ENCODE measurements around the gene TMEM69.
"Not testable (repeated sequence)": the region's sequence is repeated elsewhere in the genome, so short reads cannot be mapped to it uniquely, and the experiment has no call there.

Gene TMEM69

DNA sequence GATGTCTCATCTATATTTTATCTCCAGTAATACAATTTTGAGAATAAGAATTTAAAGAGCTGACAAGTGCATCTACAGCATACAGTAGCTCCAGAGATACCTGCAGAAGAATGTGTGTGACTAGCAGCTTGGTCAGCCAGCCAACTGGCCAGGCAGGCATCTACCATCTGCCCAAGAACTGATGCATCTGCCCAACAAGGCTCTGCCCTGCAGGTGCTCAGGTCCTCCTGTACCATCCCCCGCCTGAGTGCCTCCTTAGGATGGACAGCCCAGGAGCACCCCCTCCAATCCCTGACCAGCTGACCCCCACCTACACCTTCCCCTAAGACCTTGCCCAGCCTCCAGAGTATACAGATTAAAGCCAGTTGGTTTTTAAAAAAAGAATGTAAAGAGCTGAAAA lies 30.3 kb downstream of the TMEM69 start:
- H3K4me1 ChIP-seq (ENCODE audit: insufficient read depth, poor library complexity, severe bottlenecking): peaks cover 2% of the 10 kb centered on the region
- H3K4me3 ChIP-seq (ENCODE audit: severe bottlenecking): no peak overlapping the region
- H3K9me3 ChIP-seq (ENCODE audit: severe bottlenecking): no peaks in the 10 kb centered on the region
- peaks cover 24% of the 10 kb centered on the region for H3K36me3 ChIP-seq (ENCODE audit: low read depth)
- H3K27me3 ChIP-seq (ENCODE audit: insufficient read depth, poor library complexity, severe bottlenecking): no peaks in the 10 kb centered on the region
- DNase-seq (ENCODE audit: low spot score) (no peak), ATAC-seq (ENCODE audit: low read depth) (no peak)
- TF ChIP-seq, protein P1, sequence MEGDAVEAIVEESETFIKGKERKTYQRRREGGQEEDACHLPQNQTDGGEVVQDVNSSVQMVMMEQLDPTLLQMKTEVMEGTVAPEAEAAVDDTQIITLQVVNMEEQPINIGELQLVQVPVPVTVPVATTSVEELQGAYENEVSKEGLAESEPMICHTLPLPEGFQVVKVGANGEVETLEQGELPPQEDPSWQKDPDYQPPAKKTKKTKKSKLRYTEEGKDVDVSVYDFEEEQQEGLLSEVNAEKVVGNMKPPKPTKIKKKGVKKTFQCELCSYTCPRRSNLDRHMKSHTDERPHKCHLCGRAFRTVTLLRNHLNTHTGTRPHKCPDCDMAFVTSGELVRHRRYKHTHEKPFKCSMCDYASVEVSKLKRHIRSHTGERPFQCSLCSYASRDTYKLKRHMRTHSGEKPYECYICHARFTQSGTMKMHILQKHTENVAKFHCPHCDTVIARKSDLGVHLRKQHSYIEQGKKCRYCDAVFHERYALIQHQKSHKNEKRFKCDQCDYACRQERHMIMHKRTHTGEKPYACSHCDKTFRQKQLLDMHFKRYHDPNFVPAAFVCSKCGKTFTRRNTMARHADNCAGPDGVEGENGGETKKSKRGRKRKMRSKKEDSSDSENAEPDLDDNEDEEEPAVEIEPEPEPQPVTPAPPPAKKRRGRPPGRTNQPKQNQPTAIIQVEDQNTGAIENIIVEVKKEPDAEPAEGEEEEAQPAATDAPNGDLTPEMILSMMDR (IDR thresholded peaks at IDR 0.05; ENCODE audit: poor library complexity, severe bottlenecking): no peak
- H3K27ac ChIP-seq (ENCODE audit: poor library complexity, severe bottlenecking): no peak overlapping the region

DNA sequence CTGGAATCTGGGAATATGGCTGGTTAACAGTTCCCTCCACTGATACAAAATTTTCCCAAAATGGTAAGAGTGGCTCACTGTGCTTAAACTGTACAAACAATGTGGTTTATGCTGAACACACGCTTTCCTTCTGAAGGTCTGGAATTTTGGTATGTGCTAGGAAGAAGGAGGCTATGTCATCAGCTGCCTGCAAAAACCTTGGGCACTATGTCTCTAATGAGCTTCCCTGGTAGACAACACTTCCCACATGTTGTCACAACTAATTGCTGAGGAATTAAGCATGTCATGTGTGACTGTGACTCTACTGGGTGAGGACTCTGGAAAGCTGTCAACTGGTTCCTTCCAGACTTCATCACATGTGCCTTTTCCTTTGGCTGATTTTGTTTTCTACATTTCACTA lies 33.2 kb downstream of the TMEM69 start:
- TF ChIP-seq, protein P1 (IDR thresholded peaks at IDR 0.05; ENCODE audit: poor library complexity, severe bottlenecking): no peak
- H3K27ac ChIP-seq (ENCODE audit: poor library complexity, severe bottlenecking): no peak overlapping the region

DNA sequence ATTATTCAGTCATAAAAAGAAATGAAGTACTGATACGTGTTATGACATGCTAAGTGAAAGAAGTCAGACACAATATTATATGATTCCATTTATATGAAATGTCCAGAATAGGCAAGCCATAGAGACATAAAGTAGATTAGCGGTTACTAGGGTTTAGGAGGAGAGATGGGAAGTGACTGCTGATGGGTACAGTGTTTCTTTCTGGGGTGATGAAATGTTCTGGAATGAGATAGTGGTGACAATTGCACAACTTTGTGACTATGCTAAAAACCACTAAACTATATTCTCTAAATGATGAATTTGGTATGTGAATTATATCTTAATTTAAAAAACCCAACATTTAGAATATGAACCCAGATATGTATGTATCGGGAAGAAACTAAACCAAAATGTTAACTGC lies 34.8 kb downstream of the TMEM69 start:
- H3K27ac ChIP-seq (ENCODE audit: poor library complexity, severe bottlenecking): no peak overlapping the region
- no peaks in the 10 kb centered on the region for H3K4me1 ChIP-seq (ENCODE audit: insufficient read depth, poor library complexity, severe bottlenecking)
- H3K27me3 ChIP-seq (ENCODE audit: insufficient read depth, poor library complexity, severe bottlenecking): no peaks in the 10 kb centered on the region
- no peaks in the 10 kb centered on the region for H3K9me3 ChIP-seq (ENCODE audit: severe bottlenecking)
- H3K36me3 ChIP-seq (ENCODE audit: low read depth): peaks cover 11% of the 10 kb centered on the region
- TF ChIP-seq, protein P1 (IDR thresholded peaks at IDR 0.05; ENCODE audit: poor library complexity, severe bottlenecking): no peak
- H3K4me3 ChIP-seq (ENCODE audit: severe bottlenecking): no peak overlapping the region
- DNase-seq (ENCODE audit: low spot score) (no peak), ATAC-seq (ENCODE audit: low read depth) (no peak)

More for the DNA sequence above, 33.2 kb downstream of the TMEM69 start:
- Histone ChIP-seq H3K36me3 (ENCODE audit: low read depth) (peaks cover 14% of the 10 kb centered on the region), H3K4me1 (ENCODE audit: insufficient read depth, poor library complexity, severe bottlenecking) (peaks cover 2% of the 10 kb centered on the region), H3K4me3 (ENCODE audit: severe bottlenecking) (no peak overlapping the region), H3K27me3 (ENCODE audit: insufficient read depth, poor library complexity, severe bottlenecking) (no peaks in the 10 kb centered on the region), H3K9me3 (ENCODE audit: severe bottlenecking) (no peaks in the 10 kb centered on the region)
- no peak for DNase-seq (ENCODE audit: low spot score)
- ATAC-seq (ENCODE audit: low read depth): no peak

DNA sequence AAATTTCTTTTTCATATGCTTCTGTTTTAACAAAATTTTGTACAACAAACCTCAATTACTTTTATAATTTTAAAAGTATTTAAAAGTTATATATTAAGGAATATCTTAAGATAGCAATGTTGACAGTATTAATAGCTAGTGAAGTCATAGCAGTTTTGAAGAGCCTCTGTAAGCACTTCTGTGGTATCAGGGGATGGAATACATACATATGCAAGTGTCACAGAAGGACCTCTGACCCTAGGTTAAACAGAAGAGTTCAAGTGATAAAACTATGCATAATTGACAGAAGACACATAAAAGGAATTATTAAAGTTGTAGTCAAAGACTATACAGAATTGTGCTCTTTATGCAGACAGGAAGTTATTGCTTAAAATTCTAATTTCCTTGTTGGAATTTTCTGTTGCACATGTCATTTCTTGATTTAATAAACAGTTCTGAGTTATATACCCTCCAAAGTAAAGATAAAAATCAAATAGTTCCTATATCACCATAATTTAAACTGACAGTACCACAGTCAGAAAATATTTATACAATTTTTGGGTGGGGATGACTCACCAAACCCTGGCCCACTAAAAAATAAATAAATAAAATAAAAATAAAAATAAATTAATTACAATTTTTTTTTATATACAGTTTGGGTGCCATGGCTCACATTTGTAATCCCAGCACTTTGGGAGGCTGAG lies 35.4 kb downstream of the TMEM69 start:
- H3K4me1 ChIP-seq (ENCODE audit: insufficient read depth, poor library complexity, severe bottlenecking): no peaks in the 10 kb centered on the region
- no peaks in the 10 kb centered on the region for H3K9me3 ChIP-seq (ENCODE audit: severe bottlenecking)
- peaks cover 14% of the 10 kb centered on the region for H3K36me3 ChIP-seq (ENCODE audit: low read depth)
- no peak overlapping the region for H3K27ac ChIP-seq (ENCODE audit: poor library complexity, severe bottlenecking)
- ATAC-seq (ENCODE audit: low read depth) (no peak), DNase-seq (ENCODE audit: low spot score) (no peak)
- TF ChIP-seq, protein P1 (IDR thresholded peaks at IDR 0.05; ENCODE audit: poor library complexity, severe bottlenecking): no peak
- H3K27me3 ChIP-seq (ENCODE audit: insufficient read depth, poor library complexity, severe bottlenecking): no peaks in the 10 kb centered on the region
- no peak overlapping the region for H3K4me3 ChIP-seq (ENCODE audit: severe bottlenecking)

DNA sequence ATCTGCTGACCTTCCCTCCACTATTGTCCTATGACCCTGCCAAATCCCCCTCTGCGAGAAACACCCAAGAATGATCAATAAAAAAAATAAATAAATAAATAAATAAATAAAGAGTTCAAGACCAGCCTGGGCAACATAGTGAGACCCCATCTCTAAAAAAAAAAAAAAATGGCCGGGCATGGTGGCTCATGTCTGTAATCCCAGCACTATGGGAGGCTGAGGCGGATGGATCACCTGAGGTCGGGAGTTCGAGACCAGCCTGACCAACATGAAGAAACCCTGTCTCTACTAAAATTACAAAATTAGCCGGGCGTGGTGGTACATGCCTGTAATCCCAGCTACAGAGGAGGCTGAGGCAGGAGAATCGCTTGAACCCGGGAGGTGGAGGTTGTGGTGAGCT lies 38.0 kb downstream of the TMEM69 start:
- ATAC-seq (ENCODE audit: low read depth); H3K27me3 ChIP-seq (ENCODE audit: insufficient read depth, poor library complexity, severe bottlenecking): not testable (repeated sequence)

More for the DNA sequence above, 38.0 kb downstream of the TMEM69 start:
- H3K9me3 ChIP-seq (ENCODE audit: severe bottlenecking); H3K27ac ChIP-seq (ENCODE audit: poor library complexity, severe bottlenecking); DNase-seq (ENCODE audit: low spot score); H3K4me1 ChIP-seq (ENCODE audit: insufficient read depth, poor library complexity, severe bottlenecking); H3K4me3 ChIP-seq (ENCODE audit: severe bottlenecking): not testable (repeated sequence)
- H3K36me3 ChIP-seq (ENCODE audit: low read depth): peaks cover 10% of the 10 kb centered on the region

Data from RWPE2 (cell line).